Stromal cell of bone marrow (primary cell): ENCODE data around the gene PRDX4.
A peak's percentile ranks its signal among the peaks of the same experiment; 100 is the strongest.
"Not testable (repeated sequence)": the region's sequence is repeated elsewhere in the genome, so short reads cannot be mapped to it uniquely, and the experiment has no call there.

Experiments
- DNase-seq: peaks from one replicate; pipeline ENCODE4 v3.0.0-alpha.2; 2012; ENCODE audit warnings: low read depth

Gene PRDX4

DNA sequence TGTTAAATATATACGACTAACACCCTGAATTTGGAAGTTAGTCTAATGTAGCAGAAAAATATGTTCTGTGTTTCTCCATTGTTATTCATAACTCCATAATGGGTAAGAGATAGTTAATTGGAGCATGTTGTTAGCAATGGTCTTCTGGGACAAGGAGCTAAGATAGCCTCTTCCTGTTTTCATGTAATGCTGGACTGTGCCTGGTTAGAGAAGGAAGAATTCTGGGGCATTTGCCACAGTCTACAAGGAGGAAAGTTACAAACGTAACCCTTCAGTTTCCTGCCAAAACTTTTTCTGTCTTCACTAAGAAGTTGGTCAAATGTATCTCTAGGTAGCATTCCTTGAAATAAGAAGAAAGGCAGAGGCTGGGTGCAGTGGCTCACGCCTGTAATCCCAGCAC is 5.8 kb downstream of the PRDX4 start:
- DNase-seq, result no peak

DNA sequence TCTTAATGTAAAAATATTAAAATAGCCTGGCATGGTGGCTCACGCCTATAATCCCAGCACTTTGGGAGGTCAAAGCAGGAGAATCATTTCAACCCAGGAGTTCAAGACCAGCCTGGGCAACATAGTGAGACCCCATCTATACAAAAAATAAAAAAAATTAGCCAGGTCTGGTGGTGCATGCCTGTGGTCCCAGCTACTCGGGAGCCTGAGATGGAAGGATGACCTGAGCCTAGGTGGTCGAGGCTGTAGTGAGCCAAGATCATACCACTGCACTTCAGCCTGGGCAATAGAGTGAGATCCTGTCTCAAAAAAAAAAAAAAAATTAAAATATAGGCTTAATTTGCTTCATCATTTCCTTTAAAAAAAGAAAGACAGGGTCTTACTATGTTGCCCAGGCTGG is 9.2 kb downstream of the PRDX4 start:
- DNase-seq, result not testable (repeated sequence)

DNA sequence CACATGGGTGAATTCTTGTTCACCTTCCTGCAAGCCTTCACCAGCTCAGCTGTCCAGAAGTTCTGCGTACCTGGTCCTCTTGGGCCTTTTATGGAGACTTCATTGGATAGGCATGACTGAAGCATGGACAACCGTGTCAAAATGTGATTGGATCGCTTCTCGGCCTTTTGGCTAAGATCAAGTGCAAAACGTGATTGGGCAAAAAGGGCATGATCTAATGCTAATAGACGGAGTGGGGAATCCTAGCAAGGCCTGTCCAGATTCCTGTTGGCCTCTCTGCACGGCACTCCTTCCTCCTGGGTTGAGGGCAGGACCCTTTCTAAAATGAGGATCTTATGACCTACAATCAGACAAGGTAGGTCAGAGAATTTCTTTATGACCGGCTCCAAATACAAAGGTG is 24.9 kb downstream of the PRDX4 start:
- DNase-seq, result no peak

DNA sequence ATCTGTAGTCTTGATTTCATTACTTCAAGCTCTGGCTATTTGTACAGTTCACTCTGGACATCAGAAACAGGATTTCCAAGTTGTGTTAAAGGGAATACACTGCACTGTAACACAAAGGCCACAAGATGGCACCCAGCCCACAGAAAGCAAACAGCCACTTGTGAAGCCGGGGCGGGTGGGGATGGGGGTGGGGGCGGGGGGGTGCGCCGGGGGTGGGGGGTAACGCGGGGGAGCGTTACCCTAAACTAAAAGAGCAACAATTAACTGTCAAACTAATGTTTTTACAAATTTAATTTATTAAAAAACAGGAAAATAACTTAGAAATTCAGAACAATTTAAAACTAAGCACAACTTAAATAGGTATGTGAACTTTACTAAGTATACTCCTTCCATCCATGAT is 27.3 kb downstream of the PRDX4 start:
- peak; percentile 30 for DNase-seq

DNA sequence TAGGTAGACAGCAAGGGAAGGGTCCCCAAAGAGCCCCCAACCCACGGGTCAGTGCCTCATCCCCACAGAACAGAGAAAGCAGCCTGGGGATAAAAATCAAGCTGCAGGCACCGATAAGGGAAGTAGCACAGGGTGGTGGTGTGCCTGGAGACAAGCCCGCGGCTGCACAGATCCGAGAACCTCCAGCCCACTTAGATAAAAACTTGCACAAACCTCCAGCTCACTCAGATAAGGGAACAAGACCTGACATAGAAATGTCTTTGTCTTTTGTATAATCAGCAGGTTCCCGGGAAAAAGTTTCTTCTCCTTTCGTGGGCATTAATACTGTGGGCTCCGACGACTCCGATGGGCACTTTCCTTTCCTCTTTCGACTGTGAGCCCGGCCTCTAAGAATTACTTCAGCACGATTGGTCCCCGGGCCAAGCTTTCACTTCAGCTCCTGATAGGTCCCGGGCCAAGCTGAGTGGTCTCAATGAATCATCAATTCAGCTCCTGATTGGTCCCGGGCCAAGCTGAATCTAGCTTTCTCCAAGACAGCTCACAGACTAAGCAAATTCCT is 32.4 kb downstream of the PRDX4 start:
- DNase-seq, result no peak

DNA sequence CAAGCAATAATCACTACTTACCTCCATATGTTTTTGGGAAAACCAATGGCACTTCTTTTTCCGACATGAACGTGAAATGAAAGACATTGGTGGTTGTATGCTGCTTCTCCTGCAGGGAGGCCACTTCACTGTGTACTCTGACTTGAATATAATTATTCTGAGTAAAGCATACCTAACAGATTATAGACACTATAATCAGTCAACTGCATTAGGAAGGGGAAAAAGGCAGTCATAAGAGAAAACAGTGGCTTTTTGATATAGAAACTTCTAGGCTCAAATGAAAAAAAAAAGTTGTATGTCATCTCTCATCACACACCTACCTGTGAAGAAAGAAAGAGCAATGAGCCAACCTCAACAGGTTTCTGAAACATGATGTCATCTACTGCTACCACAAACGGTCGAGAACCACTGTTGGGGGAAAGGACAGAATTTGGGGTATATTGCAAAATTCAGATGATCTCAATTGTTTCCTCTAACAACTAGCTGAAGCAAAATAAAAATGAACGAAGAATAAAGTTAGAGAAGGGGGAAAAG is 37.4 kb downstream of the PRDX4 start:
- no peak for DNase-seq

DNA sequence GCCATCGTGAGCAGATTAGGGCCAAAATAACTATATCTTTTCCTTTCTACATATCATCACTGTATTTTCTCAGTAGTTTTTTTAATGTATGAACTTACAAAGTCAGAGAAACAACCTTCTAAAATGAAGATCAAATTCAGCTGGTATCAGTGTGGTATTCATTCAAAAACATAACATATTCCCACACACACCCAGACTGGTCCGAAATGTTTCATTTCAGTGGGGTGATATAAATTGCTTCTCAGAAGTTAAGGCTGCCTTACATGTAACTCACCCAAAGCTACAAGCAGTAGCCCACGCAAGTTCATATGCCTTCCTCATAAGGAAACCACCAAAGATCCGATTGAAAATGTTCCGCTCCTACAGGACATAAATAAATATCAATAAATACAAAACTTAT is 37.9 kb downstream of the PRDX4 start:
- no peak for DNase-seq

DNA sequence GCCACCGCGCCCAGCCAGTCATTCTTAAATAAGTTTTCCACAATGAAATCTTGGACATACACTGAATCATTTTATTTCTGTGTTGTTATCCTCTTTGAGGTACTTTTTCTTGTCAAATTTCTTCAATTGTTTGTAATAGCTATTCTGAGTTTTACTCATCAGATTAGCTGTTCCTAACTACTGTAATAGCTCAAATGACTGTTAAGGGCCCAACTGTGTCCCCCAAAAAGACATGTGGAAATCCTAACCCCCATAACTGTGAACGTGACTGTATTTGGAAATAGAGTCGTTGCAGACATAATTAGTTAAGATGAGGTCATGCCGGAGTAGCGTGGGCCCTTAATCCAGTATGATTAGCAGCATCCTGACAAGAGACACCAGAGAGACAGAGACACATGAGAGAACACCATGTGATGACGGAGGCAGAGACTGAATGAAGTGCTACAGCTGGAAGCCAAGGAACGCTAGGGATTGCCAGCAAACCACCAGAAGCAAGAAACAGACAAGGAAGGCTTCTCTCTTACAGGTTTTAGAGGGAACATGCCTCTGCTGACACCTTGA is 52.9 kb downstream of the PRDX4 start:
- DNase-seq, result no peak

DNA sequence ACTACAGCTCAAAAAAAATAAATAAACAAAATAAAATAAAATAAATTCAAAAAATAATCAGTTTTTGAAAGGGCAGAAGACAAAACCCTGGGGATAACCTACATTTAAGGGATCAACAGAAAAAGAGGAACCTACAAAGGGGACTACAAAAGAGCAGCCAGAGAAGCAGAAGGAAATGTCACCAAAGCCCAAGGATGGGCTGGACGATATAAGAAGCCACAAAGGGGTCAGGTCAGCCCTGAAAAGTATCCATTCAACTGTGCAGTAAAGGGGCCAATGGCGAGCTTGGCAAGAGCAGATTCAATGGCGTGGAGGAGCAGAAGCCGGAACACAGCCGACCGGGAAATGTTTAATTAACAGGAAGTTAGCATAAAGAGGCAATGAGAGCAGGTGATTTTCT is 58.9 kb downstream of the PRDX4 start:
- DNase-seq, result no peak

DNA sequence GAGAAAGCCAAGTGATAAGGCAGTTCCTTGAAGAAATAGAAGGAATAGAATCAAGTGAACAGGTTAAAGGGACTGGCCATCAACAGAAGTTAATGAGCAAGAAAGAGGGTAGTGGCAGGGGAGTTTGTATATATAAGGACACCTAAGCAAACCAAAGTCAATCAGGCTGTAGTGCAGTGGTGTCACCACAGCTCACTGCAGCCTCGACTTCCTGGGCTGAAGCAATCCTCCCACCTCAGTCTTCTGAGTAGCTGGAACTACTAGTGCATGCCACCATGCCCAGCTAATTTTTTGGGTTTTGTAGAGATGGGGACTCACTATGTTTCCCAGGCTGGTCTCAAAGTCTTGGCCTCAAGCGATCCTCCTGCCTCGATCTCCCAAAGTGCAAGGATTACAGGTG is 59.9 kb downstream of the PRDX4 start:
- DNase-seq, result no peak

DNA sequence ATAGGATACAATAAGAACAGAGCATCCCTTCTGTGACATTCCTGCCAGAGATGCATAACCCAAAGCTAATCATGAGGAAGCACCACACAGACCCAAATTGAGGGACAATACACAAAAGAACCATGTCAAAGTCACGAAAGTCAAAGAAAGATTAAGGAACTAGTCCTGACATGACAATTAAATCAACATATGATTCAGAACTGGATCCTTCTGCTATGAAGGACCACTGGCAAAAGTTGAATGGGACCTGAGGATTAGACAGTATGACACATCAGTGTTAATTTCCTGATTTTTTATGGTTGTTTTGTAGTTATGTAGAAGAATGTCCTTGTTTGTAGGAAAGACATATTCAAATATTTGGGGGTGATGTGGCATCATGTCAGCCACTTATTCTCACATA is 61.9 kb downstream of the PRDX4 start:
- DNase-seq, result no peak

DNA sequence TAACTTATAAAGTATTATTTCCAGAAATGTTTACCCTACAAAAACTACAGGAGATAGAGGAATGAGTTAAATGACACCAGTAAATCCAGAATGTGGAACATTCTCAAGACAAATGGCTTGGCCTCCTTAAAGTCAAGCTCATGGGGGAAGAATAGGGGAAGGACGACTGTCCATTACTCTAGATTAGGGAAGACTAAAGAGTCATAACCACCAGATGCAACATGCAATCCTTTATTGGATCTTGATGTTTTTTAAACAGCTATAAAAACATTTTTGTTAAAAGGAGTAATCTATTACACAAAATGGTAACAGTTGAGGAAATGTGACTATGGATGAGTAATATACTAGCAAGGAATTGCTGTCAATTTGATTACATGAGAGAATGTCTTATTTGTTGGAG is 64.7 kb downstream of the PRDX4 start:
- no peak for DNase-seq

DNA sequence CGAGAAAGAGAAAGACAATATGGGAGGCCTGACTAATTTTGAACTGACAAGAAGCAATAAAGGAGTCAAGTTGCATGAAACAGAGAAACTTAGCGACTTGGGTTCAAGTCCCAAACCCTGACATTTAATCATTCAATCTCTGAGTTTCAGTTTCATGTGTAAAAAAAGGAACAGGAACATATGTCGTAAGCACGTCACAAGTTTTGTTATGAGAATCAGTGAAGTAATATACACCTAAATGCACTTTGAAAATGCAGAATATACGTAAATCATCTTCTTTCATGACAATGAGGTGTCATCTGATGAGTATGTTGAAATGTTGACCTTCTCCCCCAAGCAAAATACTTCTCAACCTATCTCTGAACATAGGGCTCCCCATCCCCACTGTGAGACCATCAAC is 65.4 kb downstream of the PRDX4 start:
- DNase-seq, result no peak
